NK-92 (cell line): Measurements from ENCODE around the gene MANEAL.

Experiments used
- DNase-seq: peaks from one replicate; lab custom pipeline; 2025; ENCODE audit not compliant: unreplicated experiment; lab: John Stamatoyannopoulos, UW

MANEAL gene

DNA sequence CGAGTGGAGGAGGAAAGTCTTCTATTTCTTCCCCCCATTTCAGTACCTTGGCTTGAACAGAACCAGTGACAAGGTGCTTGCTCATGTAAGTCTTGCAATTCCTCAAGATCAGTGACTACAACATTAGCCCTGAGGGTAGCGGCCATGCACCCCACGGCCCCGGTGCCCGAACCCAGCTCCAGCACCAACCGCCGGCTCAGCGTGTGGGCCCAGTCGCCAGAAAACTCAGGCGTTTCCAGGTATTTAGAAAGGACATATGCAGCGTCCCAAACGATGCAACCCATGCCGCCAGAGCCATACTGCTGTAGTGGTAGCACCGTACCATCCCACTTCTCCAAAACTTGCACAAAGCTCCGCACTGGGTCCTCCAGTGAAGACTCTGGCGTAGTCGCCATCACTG lies 11.2 kb upstream of the MANEAL start:
- no peak for DNase-seq

DNA sequence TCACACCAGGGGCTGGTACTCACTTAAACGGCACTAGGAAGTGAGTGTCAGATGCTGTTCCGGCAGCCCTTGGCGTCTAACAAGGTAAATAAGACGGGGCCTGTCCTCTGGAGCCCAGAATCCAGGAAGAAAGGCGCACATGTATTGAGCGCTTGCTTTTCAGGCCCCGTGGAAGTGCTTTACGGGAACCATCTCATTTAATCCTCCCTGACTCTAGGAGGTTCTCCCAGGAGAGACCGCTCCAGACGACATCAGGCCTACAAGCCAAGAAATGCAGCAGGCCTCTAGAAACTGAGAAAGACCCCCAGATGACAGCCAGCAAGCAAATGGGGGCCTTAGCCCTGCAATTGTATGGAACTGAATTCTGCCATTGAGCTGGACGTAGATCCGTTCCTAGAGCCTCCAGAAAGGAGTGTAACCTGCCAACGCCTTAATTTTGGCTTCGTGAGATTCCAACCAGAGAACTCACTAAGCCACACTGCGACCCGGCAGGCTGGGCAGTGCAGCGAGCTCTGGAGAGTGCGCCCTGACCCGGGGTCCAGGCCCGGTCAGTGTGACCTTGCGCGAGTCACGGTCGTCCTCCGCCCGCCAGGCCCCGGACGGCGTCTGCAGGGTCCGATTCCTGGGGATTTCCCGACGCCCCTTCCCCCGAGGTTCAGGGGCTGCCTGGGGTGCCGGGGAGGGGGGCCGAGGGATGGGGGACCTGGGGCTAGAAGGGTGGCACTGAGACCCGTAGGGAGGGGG lies 532 bp upstream of the MANEAL start:
- no peak for DNase-seq

DNA sequence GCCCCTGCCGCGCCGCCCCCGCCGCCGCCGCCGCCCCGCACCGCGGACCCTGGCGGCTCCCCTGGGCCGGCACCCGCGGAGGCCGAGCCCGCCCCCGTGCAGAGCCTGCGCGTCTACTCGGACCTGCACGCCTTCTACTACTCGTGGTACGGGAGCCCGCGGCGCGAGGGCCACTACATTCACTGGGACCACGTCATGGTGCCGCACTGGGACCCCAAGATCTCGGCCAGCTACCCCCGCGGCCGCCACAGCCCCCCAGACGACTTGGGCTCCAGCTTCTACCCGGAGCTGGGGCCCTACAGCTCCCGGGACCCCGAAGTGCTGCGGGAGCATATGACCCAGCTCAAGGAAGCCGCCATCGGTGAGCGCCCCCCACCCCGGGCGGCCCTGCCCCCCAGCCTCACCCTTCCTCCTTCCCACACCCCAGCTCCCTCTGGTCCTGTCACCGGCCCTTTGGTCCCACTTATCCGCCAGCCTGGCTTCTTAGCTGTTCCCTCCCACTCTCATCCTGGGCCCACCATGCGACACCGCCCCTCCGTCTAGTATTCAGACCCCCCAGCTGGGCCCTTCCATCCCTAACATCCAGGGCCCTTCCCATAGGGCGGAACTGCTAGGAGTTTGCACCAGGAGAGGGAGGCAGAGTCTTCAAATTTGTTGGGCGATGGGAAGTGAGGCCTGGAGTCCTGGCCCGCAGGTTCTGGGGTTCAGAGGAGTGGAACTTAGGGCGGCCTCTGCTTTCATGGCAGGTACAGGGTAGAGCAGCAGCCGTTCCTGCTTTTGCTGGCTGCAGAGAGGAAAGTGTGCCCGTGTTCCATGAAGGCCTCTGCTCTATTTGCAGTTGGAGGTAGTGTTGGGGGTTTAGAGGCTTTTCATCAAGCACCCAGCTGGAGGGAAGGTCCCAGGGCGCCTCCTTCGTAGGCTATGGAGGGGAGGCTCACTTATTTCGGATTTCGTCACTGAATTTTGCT lies 1.0 kb downstream of the MANEAL start:
- DNase-seq, result no peak

DNA sequence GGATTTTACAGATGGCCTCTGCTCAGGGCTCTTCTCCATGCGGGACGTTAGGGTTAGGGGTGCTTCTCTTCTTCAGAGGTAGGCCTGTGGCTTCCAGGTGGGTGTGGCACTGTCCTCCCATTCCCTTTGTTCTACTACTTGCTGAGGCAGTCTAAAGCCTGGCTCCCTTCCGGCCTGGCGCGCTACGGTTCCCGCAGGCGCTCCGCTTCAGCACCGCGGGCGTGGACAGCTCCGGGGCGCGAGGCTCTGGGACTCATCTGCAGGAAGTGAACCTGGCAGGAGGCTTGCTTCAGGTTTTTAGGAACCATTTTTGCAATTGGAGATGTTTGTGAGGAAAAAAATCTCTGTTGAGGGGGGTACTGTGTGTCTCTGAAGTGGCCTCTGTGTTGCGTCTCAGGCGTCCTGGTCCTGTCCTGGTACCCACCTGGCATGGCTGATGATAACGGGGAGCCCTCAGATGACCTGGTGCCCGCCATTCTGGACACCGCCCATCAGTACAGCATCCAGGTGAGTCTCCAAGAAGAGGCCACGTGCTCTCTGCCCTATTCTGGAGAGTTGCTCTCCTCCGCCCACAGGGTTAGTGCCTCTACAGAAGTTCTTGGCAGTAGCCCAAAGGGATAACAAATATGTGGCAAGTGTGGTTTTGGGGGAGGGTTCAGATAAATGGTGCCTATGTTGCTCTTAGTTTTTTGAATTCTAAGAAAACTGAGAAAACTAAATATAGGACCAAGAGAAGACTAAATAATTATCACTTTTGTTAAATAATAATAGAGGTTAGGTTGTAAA lies 1.9 kb downstream of the MANEAL start:
- no peak for DNase-seq

DNA sequence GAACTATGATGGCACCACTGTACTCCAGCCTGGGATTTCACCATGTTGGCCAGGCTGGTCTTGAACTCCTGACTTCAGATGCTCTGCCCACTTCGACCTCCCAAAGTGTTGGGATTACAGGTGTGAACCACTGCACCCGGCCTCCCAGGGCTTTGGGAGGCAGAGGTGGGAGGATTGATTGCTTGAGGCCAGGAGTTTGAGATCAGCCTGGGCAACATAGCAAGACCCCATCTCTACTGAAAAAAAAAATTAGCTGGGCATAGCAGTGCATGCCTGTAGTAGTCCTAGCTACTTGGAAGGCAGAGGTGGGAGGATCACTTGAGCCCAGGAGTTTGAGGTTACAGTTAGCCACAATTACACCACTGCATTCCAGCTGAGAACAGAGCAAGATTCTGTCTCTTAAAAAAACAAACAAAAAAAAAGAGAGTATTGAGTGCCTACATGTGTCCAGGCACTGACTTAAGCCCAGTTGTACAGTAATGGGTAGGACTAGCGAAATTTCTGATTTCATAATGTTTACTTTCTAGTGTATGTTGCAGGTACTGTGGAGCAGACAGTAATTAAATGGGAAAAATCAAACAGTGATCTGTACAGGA lies 4.2 kb downstream of the MANEAL start:
- DNase-seq, result no peak

DNA sequence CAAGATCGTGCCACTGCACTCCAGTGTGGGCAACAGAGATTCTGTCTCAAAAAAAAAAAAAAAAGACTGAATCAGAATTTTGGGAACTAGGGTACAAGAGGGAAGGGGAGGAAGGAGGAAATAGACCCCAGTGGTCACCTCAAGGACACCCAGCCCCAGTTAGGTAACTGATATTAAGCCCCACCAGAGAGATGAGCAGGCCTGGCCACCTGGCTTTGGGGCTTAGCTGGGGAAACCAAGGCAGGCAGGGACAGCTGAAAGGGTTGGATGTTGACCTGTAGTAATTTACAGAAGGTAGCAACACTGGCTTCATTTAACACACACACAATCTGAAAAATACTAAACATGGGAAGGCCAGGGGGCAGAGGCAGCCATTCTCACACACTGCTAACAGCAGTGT lies 8.8 kb downstream of the MANEAL start:
- DNase-seq, result no peak

- DNase-seq, result no peak
These were observed 13.5 kb downstream of the MANEAL start for GRCh38 chr1:37807220-37807554.

DNA sequence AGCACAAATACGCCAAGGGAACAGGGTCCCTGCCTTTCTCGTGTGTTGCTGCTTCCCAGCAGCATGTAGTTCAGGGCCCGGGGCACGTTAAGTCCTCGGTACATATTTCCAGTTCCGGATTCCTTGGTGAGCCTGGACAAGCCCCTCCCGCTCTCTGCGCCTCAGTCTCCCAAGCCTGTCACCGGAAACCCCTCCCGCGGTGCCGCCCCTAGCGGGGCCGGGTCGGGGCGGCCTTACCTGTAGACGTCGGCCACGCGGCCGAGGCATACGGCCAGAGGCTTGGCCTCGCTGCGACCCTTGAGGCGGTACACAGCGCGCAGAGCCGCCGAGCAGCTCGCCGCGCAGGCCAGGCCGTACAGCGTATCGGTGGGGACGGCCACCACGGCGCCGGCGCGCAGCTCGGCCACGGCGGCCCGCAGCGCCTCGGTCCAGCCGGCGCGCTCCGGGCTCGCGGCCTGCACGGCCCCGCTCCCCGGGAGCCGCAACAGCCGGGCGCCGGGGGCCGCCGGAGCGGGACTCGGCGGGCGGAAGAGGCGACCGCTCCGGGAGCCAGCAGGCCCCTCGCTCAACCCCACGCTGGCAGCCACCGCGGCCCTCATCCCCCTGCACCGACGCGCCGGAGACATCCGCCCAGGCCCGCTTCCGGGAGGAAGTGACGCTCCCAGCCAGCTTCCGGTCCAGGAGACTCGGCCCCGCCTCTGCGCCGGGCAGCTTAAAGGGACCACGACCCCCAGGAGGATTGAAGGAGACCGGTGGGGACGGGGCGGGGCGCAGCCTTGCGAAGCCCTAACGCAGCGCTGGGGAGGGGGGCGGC lies 14.1 kb downstream of the MANEAL start, which contains the start of the genes C1orf122 and YRDC:
C1orf122 (plus strand) TSS at position 236 of the 814 bp plus-strand sequence. CDS start 615 bp downstream, outside the sequence.
YRDC (minus strand) TSS at position 654 of the 814 bp plus-strand sequence; CDS start at position 626, 28 bp downstream.
- peak; percentile 30 for DNase-seq

- DNase-seq, result no peak
These were observed 15.0 kb downstream of the MANEAL start for GRCh38 chr1:37808369-37809319.

GRCh38 chr1:37809942-37810341 lies 16.3 kb downstream of the MANEAL start:
- DNase-seq, result no peak

GRCh38 chr1:37811027-37811655 lies 17.5 kb downstream of the MANEAL start:
- DNase-seq, result no peak

- no peak for DNase-seq
These were observed 20.0 kb downstream of the MANEAL start for GRCh38 chr1:37813529-37814145.

DNA sequence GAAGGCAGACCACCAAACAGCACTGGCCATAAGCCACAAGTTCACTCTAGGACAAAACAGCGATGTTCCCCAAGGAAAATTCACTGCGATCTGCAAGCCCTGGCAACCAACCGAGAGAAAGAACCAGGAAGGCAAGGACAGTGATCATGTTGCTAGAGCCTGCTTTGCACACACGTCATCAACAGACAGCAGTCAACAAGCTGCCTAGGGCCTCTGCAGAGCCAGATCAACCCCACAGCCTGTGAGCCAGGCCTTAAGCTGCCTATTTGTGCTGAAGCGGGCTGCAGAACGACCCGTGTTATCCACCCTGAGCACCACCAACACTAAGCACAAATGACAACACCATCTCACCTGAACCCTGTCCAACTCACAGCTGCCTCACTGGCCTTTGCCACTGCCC lies 20.6 kb downstream of the MANEAL start:
- DNase-seq, result no peak

GRCh38 chr1:37817481-37817880 lies 23.8 kb downstream of the MANEAL start:
- no peak for DNase-seq

GRCh38 chr1:37821481-37821880 lies 27.8 kb downstream of the MANEAL start:
- no peak for DNase-seq

DNA sequence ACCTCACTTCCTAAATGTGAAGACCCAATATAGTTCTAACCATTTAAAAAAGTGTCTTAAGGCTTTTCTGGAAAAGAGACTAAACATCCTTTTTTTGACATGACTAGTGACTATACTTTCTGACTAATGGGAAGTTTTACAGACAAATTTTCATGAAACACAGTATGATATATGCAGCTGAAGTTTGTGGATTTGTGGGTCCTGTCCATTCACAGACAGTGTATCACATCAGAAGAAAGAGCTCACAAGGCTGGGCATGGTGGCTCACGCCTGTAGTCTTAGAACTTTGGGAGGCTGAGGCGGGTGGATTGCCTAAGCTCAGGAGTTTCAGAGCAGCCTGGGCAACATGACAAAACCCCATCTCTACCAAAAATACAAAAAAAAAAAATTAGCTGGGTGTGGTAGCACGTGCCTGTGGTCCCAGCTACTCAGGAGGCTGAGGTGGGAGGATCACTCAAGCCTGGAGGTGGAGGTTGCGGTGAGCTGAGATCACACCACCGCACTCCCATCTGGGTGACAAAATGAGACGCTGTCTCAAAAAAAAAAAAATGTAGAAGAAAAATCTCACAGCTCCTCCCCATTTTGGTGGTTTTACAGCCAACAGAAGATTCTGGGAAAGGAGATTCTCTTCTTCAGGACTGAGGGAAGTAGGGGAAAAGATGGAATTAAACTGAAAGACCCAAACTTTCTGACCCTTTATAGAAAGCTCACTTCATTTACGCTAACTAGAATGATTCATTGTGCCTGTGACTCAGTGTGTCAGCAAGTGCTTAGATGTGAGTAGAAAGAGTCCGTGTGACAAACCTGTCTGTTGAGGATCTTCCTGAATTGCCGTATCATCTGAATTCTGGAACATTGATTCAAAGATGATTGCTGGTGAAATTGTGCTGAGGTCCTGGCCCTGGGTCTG lies 29.5 kb downstream of the MANEAL start:
- DNase-seq, result no peak

GRCh38 chr1:37824001-37824400 lies 30.4 kb downstream of the MANEAL start:
- no peak for DNase-seq
